Fibroblast of skin of back (primary cell): Measurements from ENCODE around the gene HAVCR2. TPM values are rescaled to one million over a fixed set of nuclear protein-coding genes. Genes with fewer than 3 reads are reported as not detected.

Experiments
- DNase-seq: peaks from one replicate; pipeline ENCODE4 v3.0.0-alpha.2; 2013
- polyA plus RNA-seq, 2 experiments: library from polyadenylated mRNA; unstranded; fragments of 120-200 nt; gene quantifications; one replicate each; pipeline ENCODE4 v1.2.1, GENCODE V29; 2013; ENCODE audit not compliant: insufficient read length in 2 of 2

HAVCR2 gene
- polyA plus RNA-seq (2013, experiment 1 of 2; ENCODE audit: insufficient read length), result not detected
- polyA plus RNA-seq (2013, experiment 2 of 2; ENCODE audit: insufficient read length), result not detected

DNA sequence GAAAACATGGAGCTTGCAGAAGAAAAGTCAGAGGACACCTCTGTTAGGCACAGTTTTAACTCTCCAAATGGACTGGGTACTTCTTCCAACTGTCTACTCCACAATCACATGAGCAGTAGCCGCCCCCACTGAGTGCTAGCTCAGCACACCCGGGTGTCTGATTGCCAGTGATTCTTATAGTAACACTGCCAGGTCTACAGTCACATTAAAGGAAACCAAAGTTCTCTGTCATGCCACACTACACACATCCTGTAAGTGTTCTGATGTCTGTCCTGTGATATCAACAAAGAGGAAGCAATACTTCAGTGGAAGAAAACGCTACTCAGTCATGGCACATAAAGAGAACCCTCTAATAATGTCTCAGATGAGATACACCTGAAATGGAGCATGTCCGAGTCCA is at the start of gene HAVCR2:
HAVCR2 (minus strand) TSS at position 69 of the 400 bp plus-strand sequence; CDS start at position 8, 61 bp downstream.
- no peak for DNase-seq

DNA sequence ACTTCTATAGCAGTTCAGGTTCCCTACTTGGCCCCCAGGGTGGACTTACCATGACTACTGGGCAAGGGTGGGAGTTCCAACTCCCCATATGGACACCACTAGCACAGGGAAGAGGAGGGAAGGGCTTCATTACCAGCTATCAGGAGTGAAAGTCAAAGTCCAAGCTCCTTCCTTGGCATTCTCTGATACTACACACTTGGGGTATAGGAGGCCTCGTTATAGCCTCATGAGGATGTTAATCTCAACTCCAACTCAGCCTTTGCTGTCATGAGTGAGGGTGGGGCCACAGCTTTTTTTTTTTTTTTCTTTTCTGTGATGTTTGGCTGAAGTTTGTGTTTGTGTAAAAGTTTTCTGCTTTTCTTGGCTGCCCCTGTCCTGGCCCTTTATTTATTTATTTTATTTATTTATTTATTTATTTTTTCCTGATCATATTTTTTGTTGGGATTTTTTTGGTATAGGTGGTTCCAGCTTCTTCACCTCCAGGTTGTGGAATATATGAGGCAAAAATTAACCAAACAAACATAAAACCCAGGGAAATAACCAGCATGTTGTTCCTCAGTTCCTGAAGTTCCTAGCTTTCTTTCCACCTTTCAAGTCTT is 48.5 kb upstream of the HAVCR2 start:
- DNase-seq, result no peak

- DNase-seq, result no peak
Observed at GRCh38 chr5:157155297-157155696, 46.5 kb upstream of the HAVCR2 start.

GRCh38 chr5:157150995-157151394 is 42.2 kb upstream of the HAVCR2 start:
- no peak for DNase-seq

GRCh38 chr5:157148734-157149615 is 40.1 kb upstream of the HAVCR2 start:
- peak; percentile 67 for DNase-seq

DNA sequence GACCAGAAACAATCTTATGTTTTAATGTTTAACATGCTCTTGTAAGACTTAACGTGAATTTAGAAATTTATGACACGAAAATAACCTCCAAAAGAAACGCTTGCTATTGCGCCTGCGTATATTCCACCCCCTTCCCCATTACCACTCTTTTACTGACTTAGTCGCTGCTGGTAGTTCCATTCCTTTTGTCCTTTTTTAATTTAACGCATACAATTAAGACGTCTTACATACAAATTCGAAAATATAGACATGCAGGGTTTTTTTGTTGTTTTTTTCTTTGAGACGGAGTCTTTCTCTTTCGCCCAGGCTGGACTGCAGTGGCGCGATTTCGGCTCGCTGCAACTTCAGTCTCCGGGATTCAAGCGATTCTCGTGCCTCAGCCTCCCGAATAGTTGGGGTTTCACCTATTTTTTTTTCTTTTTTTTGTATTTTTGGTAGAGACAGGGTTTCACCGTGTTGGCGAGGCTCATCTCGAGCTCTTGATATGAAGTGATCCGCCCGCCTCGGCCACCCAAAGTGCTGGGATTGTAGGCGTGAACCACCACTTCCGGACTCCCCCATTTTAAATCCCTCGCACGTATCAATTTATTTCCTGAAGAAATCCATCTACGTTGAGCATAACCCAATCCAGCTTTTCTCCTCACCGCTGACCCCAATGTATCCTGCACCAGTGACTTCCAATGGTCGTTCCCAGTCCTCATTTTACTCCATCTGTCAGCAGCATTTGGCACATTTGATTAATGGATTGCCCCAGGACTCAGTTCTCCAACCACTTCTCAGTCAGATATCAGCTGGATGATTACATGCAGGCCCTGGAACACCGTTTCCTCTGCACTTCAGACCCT is 34.5 kb upstream of the HAVCR2 start:
- DNase-seq, result peak; percentile 36

DNA sequence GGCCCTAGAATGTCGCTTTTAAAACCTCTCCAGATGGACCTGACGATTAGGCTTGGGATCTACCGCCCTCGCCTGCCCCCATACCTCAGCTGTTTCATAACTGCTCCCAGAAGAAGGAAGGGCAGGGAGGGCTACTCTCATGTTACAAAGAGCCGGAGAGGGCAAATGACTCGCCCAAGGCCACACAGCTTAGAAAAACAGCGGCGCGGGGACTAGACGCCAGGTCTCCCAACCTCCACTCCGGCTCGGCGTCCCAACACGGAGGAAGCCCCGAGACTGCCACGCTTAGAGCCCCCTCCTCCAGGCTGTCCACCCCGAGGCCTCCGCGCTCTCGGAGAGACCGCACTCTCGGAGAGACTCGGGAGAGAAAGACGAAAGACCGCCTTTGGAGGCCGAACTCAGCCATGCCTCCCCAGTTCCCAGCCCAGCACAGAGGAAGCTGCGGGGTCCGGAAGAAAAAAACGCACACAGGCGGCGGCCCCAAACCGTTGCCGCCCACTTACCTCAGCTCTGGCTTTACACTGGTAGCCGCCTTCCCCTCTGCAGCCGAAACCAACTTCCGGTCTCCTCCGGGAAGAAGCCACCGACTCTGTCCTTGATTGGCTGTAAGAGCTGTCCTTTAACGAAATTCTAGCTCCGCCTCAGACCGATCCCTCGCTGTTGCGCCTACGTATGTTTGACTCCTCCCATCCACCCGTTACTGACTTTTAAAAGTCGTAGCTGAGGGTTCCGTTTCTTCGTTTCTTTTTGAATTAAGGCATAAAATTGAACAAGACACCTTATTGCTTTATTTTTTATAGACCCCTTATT is 33.7 kb upstream of the HAVCR2 start, which contains the start of gene MED7:
MED7 (minus strand) TSS at position 549 of the 810 bp plus-strand sequence. CDS start 3,434 bp downstream, outside the sequence.
- DNase-seq, result peak; percentile 100

DNA sequence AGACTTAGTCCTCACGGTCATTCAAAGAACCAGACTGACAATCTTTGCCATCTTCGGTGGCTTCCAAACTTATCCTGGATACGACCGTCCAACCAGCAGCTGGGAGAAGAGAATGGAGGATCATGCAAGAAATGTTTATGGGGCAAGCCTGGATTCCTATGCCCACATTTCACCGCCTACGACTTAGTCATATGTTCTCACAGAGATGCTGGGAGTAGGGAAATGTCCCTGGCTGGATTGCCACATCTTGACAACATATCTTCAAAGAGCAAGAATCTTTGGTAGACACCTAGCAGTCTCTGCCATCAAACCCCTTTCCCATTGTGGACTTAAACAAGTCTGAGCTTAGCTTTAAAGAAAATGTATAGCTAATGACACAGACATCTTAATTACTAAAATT is 28.8 kb upstream of the HAVCR2 start:
- no peak for DNase-seq

DNA sequence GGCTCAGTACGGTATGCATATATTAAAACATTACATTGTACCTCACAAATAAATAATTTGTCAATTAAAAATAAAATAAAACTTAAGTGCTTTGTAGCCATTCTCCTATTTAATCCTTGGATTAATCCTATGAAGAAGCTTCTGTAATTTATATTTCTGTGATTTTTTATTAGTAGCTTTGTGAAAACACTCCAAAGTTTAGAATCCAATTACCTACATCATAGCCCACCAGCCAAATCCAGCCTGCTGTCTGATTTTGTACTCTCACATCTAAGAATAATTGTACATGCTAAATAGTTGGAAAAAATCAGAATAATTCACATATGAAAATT is 23.4 kb upstream of the HAVCR2 start:
- DNase-seq, result no peak

DNA sequence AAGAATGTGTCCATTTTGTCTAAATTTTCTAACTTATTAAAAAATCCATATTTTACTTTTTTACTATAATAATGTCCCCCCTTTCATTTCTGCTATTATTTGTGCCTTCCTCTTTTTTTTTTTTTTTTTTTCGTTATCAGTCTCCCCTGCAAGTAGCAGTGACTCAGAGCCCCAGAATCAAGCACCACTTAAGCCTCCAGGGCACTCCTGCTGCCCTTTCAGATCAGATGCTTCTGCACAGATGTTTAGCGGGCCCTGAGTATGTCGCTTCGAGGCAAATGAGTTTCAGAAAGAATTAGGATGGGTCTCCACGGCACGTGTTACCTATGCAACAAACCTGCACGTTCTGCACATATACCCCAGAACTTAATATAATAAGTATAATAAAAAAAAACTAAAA is 22.1 kb upstream of the HAVCR2 start:
- DNase-seq, result no peak

- DNase-seq, result no peak
Observed at GRCh38 chr5:157121709-157122108, 12.9 kb upstream of the HAVCR2 start.

GRCh38 chr5:157120102-157120501 is 11.3 kb upstream of the HAVCR2 start:
- no peak for DNase-seq

DNA sequence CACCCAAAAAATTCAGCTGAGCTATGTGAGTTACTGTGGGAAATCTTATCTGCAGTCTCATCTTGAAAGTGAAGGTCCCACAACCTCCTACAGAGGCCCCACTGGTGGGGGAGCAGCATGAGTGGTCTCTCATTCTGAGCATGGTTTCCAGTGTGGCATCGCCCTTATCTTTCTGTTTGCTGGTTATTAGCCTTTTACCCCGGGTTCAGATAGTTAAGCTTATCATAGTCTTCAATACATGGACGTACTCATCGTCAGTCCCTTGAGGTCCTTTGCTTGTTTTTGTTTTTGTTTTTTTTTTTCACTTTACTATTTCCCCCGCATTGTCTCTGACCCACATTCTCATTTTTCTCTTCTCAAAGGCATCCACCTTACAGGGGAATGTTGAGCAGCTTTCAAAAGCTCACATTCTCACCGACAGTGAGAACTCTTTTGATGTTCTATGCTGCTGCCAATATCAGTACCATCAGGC is 7.7 kb upstream of the HAVCR2 start:
- DNase-seq, result no peak

DNA sequence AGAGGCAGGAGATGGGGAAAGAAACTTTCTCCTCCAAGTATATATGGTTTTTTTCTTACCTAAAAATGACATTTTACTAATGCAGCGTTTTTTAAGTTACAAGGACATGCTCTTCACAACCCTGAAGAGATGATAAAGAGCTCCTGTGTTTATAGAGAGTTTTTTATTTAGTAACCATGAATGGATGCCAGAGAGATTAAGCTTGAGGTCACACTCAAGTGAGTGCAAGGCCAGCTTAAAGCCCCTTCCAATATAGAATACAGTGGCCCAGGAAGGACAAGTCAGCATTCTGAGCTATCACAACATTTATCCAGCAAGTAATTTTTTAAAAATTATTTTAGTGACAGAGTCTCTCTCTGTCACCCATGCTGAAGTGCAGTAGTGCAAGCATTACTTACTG is 6.7 kb upstream of the HAVCR2 start:
- no peak for DNase-seq

DNA sequence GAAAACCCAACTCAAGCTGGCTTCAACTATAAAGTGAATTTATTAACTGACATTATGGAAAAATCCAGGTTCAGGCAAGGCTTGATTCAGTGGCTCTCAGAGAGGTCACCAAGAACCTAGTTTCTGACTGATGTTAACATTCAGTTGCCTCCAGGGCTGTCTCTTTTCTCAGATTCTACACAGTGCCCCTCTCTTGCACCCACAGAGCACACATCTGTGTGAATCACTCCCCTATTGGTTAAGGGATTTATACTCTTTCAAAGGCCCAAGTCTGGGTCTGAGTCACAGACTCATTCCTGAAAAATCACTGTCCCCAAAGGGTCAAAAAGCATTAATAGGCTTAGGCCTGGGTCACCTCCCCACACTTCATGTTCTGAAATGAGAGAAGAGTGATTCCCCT is 6.2 kb upstream of the HAVCR2 start:
- DNase-seq, result no peak

DNA sequence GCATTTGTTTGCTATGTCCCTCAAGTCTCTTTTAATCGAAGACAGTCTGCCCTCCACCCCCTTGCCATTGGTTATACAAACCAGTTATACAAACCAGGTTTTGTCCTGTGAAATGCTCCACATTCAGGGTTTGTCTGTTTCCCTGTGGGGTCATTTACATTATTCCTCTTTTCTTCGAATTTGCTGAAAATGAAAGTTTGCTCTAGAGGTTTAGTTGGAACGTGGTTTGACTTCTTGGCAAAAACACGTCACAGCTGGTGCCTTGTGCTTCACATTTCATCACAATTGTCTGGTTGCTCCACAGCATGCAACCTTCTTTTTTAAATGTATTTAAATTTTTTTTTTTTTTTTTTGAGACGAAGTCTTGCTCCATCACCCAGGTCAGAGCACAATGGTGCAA is 4.2 kb upstream of the HAVCR2 start:
- DNase-seq, result no peak

GRCh38 chr5:157109744-157110143 is 900 bp upstream of the HAVCR2 start:
- DNase-seq, result no peak

DNA sequence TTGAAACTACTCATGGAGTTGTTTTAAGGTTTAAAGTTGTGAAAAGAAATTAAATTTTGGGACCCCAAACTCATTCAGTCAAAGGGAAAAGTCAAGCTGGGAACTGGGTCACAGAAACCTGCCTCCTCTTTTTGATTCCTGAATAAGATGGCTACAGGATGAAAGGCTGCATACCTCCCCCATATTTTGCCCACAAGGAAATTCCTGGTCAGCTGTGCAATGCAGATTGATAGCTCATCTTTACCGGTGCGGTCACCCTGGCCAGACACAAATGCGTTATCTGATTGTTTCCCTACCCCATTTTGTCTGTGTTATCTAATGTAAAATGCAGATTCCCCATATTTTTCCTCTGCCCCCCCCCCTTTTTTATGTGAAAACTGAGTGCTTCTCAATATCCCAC is 1.3 kb downstream of the HAVCR2 start:
- DNase-seq, result peak; percentile 20

- DNase-seq, result no peak
Observed at GRCh38 chr5:157106630-157107461, 2.0 kb downstream of the HAVCR2 start.

- peak; percentile 70 for DNase-seq
Observed at GRCh38 chr5:157100140-157100679, 8.6 kb downstream of the HAVCR2 start.
